GM13976 (cell line): Measurements from ENCODE around the gene PLXND1.

ENCODE experiments used
- DNase-seq: peaks from one replicate; pipeline ENCODE4 v3.0.0; 2012; ENCODE audit warnings: low spot score
- in situ Hi-C: fragments of 300-500 bp; cut with MboI; formaldehyde crosslinking; loops from one replicate; pipeline ENCODE4 v1.12.0; 2022; ENCODE audit warnings: low sequenced_read_pairs, mixed read lengths, inconsistent platforms; ENCODE audit not compliant: unreplicated experiment
- TF ChIP-seq, protein P1 (sequence below): IDR thresholded peaks from 2 replicates; pipeline ENCODE4 v1.5.1; 2012; ENCODE audit warnings: borderline replicate concordance, mild to moderate bottlenecking; ENCODE audit not compliant: insufficient read depth; ENCODE audit errors: extremely low read depth, missing control alignments, control extremely low read depth

The PLXND1 gene

DNA sequence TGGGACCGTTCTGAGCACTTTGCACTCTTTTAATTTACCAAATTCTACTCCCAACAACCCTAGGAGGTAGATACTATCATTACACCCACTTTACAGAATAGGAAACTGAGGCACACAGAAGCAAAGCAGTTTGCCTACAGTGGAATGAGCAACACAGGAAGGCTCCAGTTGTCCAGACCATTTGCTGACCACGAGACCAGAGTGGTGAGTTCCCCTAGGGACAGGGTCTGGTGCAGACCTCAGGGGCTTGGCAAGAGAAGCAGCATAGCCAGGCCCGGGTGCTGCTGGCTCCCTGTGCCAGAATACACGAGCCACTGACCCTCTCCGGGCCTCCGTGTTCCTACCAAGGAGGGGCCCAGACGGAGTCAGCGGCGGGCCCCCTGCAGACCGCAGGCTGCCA lies 26.5 kb downstream of the PLXND1 start:
- no peak for DNase-seq
- in situ Hi-C loops: no loop called here
- TF ChIP-seq, protein P1, sequence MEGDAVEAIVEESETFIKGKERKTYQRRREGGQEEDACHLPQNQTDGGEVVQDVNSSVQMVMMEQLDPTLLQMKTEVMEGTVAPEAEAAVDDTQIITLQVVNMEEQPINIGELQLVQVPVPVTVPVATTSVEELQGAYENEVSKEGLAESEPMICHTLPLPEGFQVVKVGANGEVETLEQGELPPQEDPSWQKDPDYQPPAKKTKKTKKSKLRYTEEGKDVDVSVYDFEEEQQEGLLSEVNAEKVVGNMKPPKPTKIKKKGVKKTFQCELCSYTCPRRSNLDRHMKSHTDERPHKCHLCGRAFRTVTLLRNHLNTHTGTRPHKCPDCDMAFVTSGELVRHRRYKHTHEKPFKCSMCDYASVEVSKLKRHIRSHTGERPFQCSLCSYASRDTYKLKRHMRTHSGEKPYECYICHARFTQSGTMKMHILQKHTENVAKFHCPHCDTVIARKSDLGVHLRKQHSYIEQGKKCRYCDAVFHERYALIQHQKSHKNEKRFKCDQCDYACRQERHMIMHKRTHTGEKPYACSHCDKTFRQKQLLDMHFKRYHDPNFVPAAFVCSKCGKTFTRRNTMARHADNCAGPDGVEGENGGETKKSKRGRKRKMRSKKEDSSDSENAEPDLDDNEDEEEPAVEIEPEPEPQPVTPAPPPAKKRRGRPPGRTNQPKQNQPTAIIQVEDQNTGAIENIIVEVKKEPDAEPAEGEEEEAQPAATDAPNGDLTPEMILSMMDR: no peak

DNA sequence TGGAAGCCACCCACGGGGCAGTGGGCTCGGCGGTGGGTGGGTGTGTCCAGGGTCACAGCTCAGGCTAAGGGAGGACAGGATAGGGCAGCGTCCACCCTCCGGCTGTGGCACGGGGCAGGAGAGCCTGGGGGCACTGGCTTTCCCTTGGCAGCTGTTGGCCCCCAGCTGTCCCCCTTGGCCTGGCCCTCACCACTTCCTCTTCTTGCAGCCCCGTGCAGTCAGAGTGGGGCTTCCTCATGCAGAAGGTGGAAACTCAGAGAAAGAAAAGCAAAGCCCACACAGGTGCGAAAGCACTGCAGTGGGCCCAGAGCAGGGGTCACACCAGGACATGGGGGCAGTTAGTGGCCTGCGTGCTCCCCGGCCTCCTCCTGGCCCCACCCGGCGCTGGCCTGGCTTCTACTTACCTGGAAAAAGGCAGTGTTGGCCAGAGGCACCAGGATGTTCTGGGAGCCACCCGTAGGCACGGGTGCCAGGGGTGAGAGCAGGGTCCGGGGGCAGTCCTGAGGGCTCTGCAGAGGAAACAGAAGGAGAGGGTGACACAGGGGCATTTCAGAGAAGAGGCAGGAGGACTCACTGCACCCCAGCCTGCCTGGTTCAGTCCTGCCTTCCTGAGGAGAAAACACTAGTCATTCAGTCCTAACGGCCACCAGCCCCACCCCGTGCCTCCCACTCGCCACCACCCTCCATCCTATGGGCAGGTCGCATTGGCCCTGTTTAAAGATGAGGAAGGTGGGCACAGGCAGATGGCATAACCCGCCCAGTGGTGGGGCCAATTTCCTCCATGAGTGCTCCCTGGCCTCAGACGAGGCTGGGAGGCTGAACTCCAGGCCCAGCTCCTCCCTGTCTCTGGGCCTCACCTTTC lies 28.3 kb downstream of the PLXND1 start:
- TF ChIP-seq, protein P1: no peak
- in situ Hi-C loops: no loop called here
- peak; percentile 75 for DNase-seq

DNA sequence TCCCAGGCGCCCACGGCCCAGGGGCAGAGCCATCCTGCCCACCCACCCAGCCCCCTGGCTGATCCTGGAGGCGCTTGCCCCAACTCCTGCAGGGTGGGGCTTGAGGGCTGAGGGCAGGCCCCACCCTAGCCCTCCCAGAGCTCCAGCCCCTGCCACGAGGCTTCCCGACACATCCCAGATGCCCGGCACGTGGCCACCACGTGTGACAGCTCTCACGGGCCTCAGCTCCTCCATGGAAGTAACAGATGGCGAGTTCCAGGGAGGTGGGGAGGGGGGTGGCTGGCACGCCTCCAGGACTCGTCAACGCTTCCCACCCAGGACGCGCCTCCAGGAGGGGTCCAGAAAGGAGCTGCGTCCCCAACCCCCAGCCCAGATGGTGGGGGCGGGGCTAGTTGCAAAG lies 29.1 kb downstream of the PLXND1 start:
- in situ Hi-C loops: no loop called here
- no peak for DNase-seq
- TF ChIP-seq, protein P1: no peak

DNA sequence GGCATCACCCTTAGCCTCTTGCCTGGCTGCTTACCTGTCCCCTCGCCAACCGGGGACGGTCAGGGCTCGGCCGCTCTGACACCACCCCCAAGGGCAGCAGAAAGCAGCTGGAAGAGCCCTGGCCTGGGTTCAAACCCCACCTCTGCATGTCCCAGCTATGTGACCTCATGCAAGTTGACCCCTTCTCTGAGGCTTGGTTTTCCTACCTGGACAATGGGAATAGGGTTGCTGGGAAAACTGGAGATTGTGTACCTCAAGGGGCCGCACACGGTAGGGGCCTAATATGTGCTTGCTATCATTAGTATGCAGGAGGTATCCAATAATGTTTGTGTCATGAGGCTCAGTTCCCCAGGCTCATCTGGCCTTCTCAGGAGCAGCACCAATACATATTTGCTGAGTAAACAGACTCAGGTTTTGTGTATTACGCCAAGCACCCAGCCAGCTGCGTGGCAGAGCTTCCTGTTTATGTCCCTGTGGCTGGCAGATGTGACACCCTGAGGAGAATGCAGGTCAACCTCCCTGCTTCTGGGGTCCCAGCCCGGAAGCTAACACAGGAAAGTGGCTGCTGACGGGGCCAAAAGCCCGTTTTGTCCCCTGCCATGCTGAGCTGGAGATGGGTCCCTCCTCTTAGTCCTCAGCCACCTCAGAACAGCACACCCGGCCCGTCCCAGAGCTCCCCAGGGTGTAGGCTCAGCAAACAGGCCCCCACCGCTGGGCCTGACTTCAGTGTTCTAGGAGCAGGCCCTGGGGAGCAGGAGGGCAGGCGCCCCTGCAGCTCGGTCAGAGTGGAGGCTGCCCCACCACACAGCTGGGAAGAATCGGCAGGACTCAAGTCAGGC lies 29.7 kb downstream of the PLXND1 start:
- DNase-seq: no peak
- TF ChIP-seq, protein P1: no peak
- in situ Hi-C loops: no loop called here

DNA sequence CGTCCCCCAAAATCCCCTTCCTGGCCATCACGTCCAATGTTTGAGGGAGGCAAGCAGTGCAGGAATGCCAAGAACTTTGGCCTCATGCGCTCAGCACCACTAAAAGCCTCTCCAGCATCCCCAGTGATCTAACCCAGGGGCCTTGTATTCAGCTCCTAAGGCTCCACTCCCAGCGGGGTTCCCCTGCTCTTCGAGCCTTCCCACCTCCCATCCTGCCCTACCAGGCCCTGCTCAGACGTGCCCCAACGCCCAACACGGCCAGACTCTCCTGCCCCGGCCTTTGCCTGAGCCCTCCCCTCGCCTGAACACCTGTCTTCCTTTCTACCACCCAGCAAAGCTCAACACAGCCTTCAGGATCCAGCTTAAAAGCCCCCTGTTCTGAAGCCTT lies 30.5 kb downstream of the PLXND1 start:
- in situ Hi-C loops: no loop called here
- TF ChIP-seq, protein P1: no peak
- DNase-seq: no peak

DNA sequence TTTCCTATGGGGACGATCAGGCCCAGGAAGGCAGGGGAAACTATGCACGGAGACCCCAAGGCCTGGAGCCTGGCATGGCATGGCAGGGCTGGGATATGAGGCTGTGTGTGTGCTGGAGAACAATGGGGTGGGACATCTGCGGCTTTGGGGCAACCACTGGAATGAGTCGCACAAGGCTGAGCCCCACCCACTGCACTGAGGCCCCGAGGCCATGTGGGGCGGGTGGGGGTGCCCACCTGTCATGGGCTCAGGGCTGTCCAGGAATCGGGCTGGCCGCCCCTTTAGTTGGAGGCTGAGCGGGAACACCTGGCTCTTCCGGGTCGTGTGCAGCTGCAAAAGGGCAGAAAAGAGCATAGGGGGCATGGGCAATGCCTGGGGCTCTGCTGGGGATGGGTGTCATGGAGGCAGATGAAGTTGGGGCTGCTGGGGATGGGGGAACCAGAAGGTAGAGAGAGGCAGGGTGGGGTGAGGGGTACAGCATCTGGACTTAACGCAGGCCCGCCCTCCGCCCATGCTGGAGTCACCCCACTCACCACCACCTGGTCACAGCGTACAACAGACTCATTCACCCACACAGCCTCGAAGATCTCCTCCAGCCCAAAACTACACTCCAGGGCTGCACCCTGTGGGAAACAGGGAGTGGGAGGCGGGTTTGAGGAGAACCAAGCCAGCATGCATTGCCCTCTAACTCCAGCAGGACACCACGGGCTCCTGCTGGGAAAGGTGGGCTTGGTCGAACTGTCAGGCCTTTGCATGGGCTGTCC lies 31.1 kb downstream of the PLXND1 start:
- in situ Hi-C loops: no loop called here
- no peak for DNase-seq
- TF ChIP-seq, protein P1: no peak
